Activated CD4-positive, alpha-beta T cell treated with anti-CD3 and anti-CD28 coated beads, Interleukin-2, Interleukin-4, amounts not matched to agents 100 ng/mL and 50 ng/mL, durations not matched to agents 16 hours and 8 hours (primary cell): ENCODE data around the gene LURAP1L.

Experiments used
- DNase-seq: peaks from one replicate; pipeline ENCODE4 v3.0.0-alpha.2; 2020; ENCODE audit warnings: low spot score

The LURAP1L gene, protein sequence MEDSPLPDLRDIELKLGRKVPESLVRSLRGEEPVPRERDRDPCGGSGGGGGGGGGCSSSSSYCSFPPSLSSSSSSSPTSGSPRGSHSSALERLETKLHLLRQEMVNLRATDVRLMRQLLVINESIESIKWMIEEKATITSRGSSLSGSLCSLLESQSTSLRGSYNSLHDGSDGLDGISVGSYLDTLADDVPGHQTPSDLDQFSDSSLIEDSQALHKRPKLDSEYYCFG

GRCh38 chr9:12774861-12775678 lies at the start of gene LURAP1L:
TSS of gene LURAP1L (plus strand) at chr9:12775020. CDS start at chr9:12775716, 696 bp downstream.
- no peak for DNase-seq

DNA sequence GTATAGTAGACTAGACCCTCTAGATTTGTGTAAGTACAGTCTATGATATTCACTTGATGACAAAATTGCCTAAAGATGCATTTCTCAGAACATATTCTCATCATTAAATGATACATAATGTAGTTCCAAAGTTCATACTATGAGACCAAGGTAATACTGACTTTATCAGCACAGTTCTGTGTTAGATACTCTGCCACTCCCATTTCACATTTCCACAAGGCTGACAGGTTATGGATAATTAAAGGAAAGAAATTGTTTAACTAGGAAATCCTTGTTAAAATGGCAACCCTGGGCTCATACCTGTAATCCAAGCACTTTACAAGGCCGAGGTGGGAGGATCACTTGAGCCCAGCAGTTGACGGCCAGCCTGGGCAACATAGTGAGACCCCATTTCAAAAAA lies 48.0 kb upstream of the LURAP1L start:
- DNase-seq, result no peak

DNA sequence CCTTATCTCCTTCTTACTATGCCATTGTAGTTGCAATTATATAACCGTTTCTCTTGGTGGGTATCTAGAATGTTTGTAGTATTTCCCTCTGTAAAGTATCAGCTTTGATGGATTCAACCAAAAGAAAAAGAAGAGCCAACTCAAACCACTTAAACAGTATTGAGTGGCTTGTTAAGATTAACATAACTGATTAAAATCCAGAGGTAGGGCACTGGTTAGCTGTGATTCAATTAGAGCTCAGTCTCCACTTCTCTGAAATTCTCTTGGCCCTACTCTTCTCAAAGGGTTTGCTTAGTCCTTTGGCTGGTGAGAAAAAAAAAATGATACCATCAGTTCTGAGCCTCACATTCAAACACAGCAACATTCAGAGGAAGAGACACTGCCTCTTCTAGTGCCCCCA lies 44.6 kb upstream of the LURAP1L start:
- DNase-seq, result no peak

DNA sequence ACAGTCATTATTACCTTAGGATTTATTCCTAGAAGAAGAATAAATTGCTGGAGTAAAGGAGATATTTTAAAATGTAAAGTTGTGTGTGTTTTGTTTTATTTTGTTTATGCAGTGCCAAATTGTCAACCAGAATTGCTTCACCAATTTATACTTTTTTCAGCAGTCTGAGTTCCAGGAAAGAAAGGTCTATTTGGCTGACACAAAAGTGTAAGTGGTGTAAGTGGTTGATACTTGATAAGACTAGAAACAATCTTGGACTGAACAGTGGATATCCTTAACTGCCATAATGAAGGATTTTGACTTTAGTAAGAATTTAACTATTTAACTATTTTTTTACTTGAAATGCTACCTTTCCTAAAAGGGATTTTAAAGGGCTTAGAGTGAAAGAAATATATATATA lies 43.9 kb upstream of the LURAP1L start:
- DNase-seq, result no peak

DNA sequence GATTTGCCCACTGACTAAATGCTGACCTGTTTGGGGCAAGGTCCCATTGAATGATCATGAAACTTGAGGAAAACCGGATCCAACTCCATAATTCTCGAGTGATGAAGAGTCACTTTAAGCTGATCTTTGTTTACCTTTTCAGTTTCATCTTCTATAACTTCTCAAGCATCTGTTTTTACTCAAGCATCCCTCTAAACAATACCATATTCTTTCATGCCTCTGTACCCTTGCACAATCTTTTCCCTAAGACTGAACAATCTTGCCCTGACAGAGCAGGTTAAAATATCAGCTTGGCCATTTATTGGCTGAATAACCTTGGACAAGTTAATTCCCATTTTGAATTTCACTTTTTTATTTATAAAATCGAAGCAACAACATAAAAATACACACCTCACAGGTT lies 41.8 kb upstream of the LURAP1L start:
- no peak for DNase-seq

DNA sequence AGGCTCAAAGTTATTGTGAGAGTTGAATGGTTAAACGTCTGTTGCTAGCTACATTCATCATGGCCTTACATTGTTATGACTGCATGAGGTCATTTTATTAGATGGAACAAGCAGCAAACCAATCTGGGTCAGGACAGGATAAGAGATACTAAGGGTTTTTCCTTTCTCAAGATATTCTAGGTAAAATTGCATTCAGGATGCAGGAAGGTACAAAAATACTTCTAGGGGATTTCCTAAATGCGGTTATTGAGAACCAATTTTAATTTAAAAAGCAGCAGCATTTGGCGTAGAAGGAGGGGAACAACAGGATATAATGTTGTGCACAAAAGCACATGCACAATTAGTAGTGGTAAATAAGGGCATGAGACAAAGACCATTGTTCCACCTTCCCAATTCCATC lies 39.2 kb upstream of the LURAP1L start:
- DNase-seq, result no peak

GRCh38 chr9:12737871-12738270 lies 36.9 kb upstream of the LURAP1L start:
- no peak for DNase-seq

- DNase-seq, result no peak
Measured at GRCh38 chr9:12739014-12739652, 35.7 kb upstream of the LURAP1L start.

DNA sequence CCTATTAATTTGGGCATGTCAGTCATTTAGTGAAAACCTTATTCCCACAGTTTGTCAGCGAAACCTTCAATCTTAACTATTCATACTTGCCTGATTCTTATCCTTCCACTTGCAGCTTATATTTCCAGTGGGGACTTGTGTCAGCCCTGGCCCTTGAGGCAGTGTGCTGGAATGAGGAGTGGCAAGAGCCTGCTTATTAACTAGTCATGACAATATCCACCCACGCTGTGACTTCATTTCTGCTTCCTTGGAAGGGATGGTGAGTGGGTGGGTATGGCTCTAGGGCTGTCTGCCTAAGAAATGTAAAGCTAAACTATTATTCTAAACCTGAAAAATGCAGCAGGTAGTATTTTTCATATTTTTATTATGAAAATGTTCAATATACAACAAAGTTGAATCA lies 34.0 kb upstream of the LURAP1L start:
- DNase-seq, result no peak

- no peak for DNase-seq
Measured at GRCh38 chr9:12748016-12748415, 26.8 kb upstream of the LURAP1L start.

DNA sequence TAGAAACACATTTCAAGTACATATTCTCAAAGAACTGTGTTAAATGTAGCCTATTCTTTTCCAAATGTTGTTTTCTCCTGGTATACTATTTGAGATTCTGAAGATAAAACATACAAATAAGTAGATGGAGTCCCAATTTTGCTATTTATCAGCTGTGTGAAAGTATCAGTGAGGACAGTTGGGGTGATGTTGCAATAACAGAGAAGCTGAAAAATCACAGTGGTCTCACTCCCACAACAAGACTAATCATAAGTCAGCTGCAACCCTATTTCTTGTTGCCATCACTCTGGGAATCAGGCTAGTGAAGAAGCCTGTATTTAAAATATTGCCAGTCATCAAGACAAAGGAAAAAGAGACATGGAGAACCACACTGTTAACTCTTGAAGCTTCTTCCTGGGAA lies 25.9 kb upstream of the LURAP1L start:
- DNase-seq, result no peak

- DNase-seq, result no peak
Measured at GRCh38 chr9:12753931-12754330, 20.9 kb upstream of the LURAP1L start.

GRCh38 chr9:12759761-12760160 lies 15.1 kb upstream of the LURAP1L start:
- no peak for DNase-seq

DNA sequence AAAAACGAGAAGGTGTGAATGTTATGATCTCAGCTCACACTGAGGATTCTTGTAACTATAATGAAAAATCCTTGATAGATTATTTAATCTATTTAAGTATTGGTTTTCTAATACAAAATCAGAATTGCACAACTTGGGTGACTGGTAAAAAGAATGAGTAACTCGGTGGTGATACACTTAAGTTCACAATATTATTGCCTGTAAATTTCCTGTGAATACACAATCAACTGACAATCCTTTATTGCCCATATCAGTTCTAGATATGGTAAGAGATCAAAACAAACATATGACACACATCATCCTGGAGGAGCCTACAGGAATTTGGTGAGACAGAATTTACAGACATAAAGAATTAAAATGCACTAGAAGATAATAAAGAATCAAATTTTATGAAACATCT lies 14.1 kb upstream of the LURAP1L start:
- no peak for DNase-seq

- no peak for DNase-seq
Measured at GRCh38 chr9:12764150-12764549, 10.7 kb upstream of the LURAP1L start.

DNA sequence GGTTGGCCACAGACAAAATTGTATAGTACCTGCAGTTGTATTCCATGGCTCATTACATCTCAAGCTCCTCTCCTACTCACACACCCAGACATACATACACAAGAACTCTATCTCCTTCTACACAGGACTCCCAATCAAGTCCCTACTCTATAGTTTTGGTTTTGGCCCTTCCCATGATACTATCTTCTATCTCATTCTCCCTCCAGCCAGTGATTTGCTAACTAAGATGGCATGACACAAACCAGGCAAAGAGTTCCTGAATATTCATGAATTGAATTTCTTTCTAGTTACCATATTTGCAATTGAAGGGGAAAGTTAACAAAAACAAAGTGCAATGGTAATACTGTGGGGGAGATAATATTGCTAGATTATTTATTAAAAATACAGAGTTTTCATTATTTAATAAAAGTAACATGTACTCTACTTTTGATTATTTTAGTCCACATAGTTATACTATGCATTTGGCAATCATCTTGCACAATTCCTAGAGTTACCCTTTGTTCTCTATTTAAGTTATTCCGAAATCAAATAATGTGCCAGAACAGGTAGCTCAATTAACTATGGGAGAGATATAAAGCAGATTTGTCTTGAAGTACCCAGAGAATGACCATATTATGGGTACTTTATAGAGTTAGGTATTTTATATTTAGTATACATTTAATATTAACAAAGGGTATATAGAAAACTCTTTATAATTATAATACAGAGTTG lies 9.6 kb upstream of the LURAP1L start:
- no peak for DNase-seq

GRCh38 chr9:12766357-12766756 lies 8.5 kb upstream of the LURAP1L start:
- DNase-seq, result no peak

DNA sequence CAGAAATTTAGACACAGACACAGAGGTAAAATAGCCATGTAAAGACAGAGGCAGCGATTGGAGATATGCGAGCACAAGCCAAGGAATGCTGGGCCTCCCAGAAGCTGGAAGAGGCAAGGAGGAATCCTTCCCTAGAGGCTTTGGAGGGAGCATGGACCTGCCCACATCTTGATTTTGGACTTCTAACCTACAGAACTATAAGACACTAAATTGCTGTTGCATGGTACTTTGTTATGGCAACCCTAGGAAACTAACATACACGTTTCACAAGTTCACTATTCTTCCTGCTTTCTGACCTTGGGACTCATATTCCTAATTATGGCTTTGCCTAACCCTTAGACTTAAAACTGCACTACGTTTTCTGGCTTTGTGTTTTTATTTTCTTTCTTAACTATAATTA lies 4.6 kb upstream of the LURAP1L start:
- DNase-seq, result no peak

GRCh38 chr9:12771891-12772290 lies 2.9 kb upstream of the LURAP1L start:
- DNase-seq, result no peak

DNA sequence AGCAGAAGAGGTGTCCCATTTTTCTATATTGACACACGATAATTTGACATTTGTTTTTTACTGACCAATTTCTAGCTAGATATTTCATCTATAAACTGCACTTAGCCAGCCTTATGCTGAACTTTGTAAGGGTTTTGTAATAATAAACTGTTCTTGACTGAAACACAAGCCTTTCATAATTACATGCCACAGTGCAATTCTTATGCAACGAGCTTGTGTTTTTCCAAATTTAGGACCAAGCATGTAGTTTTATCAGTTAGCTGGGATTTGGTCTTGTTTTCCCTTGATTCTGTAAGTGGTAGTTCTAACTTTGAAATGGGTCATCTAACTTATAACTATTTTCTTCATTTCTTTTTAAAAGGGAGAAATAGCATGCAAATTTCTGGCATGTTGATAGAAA lies 1.3 kb upstream of the LURAP1L start:
- no peak for DNase-seq

- DNase-seq, result peak; percentile 1
Measured at GRCh38 chr9:12775679-12776512, 1.1 kb downstream of the LURAP1L start.
